Activated CD8-positive, alpha-beta memory T cell treated with anti-CD3 and anti-CD28 coated beads, Interleukin-2, amount 50 U/mL, for 48 hours (primary cell): Measurements from ENCODE around the gene RSPH4A.
"Not testable (repeated sequence)": the region's sequence is repeated elsewhere in the genome, so short reads cannot be mapped to it uniquely, and the experiment has no call there.

Experiments used
- DNase-seq: peaks from one replicate; pipeline ENCODE4 v3.0.0-alpha.2; 2020

Gene RSPH4A

GRCh38 chr6:116631379-116631990, 15.2 kb downstream of the RSPH4A start:
- DNase-seq = no peak

GRCh38 chr6:116633685-116634084, 17.4 kb downstream of the RSPH4A start:
- DNase-seq = no peak

GRCh38 chr6:116648156-116648555, 31.9 kb downstream of the RSPH4A start:
- no peak for DNase-seq

- DNase-seq = no peak
Measured at GRCh38 chr6:116649129-116649528, 32.9 kb downstream of the RSPH4A start.

GRCh38 chr6:116651916-116652315, 35.6 kb downstream of the RSPH4A start:
- no peak for DNase-seq

- no peak for DNase-seq
Measured at GRCh38 chr6:116661594-116661993, 45.3 kb downstream of the RSPH4A start.

GRCh38 chr6:116662202-116662601, 45.9 kb downstream of the RSPH4A start:
- DNase-seq = no peak

- no peak for DNase-seq
Measured at GRCh38 chr6:116663308-116663707, 47.0 kb downstream of the RSPH4A start.

GRCh38 chr6:116664169-116664568, 47.9 kb downstream of the RSPH4A start:
- not testable (repeated sequence) for DNase-seq

GRCh38 chr6:116665464-116665863, 49.2 kb downstream of the RSPH4A start:
- DNase-seq = no peak

- no peak for DNase-seq
Measured at GRCh38 chr6:116666869-116667268, 50.6 kb downstream of the RSPH4A start.

GRCh38 chr6:116667623-116668022, 51.3 kb downstream of the RSPH4A start:
- no peak for DNase-seq

- DNase-seq = no peak
Measured at GRCh38 chr6:116672306-116672705, 56.0 kb downstream of the RSPH4A start.

GRCh38 chr6:116676021-116676420, 59.7 kb downstream of the RSPH4A start:
- DNase-seq = no peak

- peak; percentile 92 for DNase-seq
Measured at GRCh38 chr6:116680880-116681672, 64.8 kb downstream of the RSPH4A start, which contains the start of gene KPNA5. Gene KPNA5, plus strand, starts transcription at chr6:116681211. Its CDS starts 124 bp downstream, at chr6:116681335.

- no peak for DNase-seq
Measured at GRCh38 chr6:116682334-116682712, 66.0 kb downstream of the RSPH4A start.
